NT2/D1 (cell line): ENCODE measurements around the gene HSPA9.

Experiments used
- DNase-seq: peaks from one replicate; pipeline ENCODE4 v3.0.0-alpha.2; 2011; ENCODE audit warnings: low read depth, low spot score
- H3K27me3 ChIP-seq: 2 replicates; pipeline ENCODE4 v1.6.0; 2011; ENCODE audit warnings: mild to moderate bottlenecking; ENCODE audit not compliant: insufficient read length, insufficient read depth
- H3K36me3 ChIP-seq: 2 replicates; pipeline ENCODE4 v1.6.1; 2011; ENCODE audit warnings: mild to moderate bottlenecking, low read length, mixed read lengths; ENCODE audit not compliant: insufficient read depth, insufficient read length
- H3K4me1 ChIP-seq: 2 replicates; pipeline ENCODE4 v1.5.1; 2011; ENCODE audit not compliant: insufficient read depth, insufficient read length
- H3K4me3 ChIP-seq: 2 replicates; pipeline ENCODE4 v1.5.1; 2011; ENCODE audit warnings: low read depth; ENCODE audit not compliant: insufficient read length
- H3K9ac ChIP-seq: 2 replicates; pipeline ENCODE4 v1.6.0; 2011; ENCODE audit warnings: low read depth; ENCODE audit not compliant: insufficient read length
- H3K9me3 ChIP-seq: 2 replicates; pipeline ENCODE4 v1.5.1; 2011; ENCODE audit warnings: mild to moderate bottlenecking, low read length; ENCODE audit not compliant: insufficient read depth
- SUZ12 ChIP-seq: IDR thresholded peaks from 2 replicates; pipeline ENCODE4 v1.6.1; 2011; ENCODE audit not compliant: insufficient read length, insufficient read depth; ENCODE audit errors: extremely low read depth
- YY1 ChIP-seq: IDR thresholded peaks from 2 replicates; pipeline ENCODE4 v1.6.1; 2011; ENCODE audit not compliant: insufficient read length, insufficient read depth
- ZNF274 ChIP-seq: IDR thresholded peaks from 2 replicates; pipeline ENCODE4 v1.6.1; 2011; ENCODE audit warnings: mild to moderate bottlenecking, low read depth, low read length

Gene HSPA9

DNA sequence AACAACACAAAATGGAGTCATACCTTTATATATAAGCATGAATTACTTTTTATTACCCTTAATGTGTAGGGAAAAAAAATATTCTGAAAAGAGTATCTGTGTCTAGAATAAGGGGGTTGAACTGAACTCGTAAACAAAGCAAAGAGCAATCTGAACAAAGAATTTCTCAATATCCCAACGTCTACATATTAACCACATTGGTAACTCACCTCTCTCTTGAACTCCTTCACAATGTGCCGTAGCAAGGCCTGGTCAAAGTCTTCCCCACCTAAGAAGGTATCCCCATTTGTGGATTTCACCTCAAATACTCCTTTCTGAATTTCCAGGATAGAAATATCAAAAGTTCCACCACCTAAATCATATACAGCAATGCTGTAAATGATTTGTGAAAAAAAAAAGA, 8.4 kb downstream of the HSPA9 start:
- H3K36me3 ChIP-seq = peaks cover 92% of the 10 kb centered on the region
- H3K4me3 ChIP-seq = no peak overlapping the region
- DNase-seq = no peak
- H3K4me1 ChIP-seq = no peaks in the 10 kb centered on the region
- no peak overlapping the region for H3K9ac ChIP-seq
- TF ChIP-seq SUZ12 (no peak), YY1 (no peak), ZNF274 (no peak)
- no peaks in the 10 kb centered on the region for H3K27me3 ChIP-seq
- H3K9me3 ChIP-seq = no peaks in the 10 kb centered on the region

DNA sequence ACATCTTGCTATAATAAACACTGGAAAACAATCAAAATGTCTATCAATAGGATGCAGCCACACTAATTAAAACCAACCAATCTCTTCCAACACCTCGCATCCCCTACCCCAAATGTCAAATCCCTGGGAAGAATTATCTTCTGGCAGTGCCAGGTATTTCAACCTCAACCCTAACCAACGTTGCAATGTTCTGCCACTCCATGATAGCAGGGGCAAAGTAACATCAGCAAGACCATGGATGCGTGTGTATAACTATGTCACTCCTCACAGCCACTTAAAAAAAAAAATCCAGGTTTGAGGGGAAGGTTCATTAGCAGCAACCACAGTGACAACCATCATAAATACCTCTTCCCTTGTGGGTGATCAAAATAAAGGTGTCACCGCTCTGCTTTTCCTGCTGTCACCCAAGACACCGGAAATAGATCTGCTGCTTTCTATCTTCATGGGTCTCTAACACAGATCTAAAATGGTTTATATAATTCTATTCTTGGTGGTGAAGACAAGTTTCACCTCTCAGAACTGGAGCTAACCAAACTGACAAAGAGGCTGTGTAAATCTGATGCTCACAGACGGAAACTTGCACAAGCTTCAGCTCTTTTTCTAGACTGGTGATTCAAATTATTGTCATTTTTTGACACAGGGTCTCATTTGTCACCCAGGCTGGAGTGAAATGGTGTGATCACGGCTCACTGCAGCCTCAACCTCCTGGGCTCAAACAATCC, 9.9 kb downstream of the HSPA9 start:
- DNase-seq = no peak
- H3K4me1 ChIP-seq = no peaks in the 10 kb centered on the region
- H3K9ac ChIP-seq = no peak overlapping the region
- H3K36me3 ChIP-seq = peaks cover 91% of the 10 kb centered on the region
- TF ChIP-seq YY1 (no peak), ZNF274 (no peak), SUZ12 (no peak)
- H3K27me3 ChIP-seq = no peaks in the 10 kb centered on the region
- no peak overlapping the region for H3K4me3 ChIP-seq
- no peaks in the 10 kb centered on the region for H3K9me3 ChIP-seq

DNA sequence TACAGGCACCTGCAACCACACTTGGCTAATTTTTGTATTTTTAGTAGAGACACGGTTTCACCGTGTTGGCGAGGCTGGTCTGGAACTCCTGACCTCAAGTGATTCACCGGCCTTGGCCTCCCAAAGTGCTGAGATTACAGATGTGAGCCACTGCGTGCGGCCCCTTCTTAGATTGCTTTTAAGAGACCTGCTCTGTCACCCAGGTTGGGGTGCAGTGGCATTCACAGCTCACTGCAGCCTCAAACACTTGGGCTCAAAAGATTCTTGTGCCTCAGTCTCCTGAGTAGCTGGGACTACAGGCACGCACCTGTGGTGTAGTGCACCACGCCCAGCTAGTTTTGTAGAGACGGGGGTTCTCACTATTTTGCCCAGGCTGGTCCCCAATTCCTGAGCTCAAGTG, 11.0 kb downstream of the HSPA9 start:
- Histone ChIP-seq H3K36me3 (peaks cover 91% of the 10 kb centered on the region), H3K4me3 (no peak overlapping the region), H3K4me1 (no peaks in the 10 kb centered on the region), H3K9me3 (no peaks in the 10 kb centered on the region), H3K9ac (no peak overlapping the region), H3K27me3 (no peaks in the 10 kb centered on the region)
- no peak for TF ChIP-seq ZNF274
- TF ChIP-seq YY1 = no peak
- no peak for TF ChIP-seq SUZ12
- DNase-seq = no peak

DNA sequence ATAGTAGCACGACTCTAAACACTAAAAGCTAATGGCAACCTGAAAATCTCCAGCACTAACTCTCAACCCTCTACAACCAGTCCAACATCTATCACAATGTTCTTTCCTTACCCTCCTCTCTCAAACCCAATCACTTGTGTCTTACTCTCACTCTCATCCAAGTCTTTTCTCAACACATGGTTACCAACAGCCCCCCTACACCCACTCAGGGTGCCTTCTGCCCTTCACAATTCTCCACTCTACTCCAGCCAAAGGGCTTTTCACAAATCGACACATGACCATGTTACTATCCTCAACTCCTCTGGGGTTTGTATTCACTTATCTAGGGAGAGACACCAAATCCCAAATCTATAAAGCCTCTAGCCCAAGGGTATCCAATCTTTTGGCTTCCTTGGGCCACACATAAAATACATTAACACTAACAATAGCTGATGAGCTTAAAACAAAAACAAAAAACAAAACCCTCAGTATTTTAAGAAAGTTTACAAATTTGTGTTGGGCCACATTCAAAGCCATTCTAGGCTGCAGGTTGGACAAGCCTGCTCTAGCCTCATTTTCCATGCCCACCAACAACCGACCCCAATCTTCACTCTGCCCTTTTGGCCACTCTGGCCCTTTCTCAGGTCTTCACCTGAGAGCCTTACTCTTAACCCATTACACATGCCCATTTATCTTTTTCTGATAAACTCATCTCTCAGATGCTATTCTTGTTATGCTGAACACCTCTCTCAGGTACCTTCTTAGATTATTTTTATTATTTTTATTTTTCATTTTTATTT, 11.7 kb downstream of the HSPA9 start:
- no peak overlapping the region for H3K9ac ChIP-seq
- no peaks in the 10 kb centered on the region for H3K4me1 ChIP-seq
- no peaks in the 10 kb centered on the region for H3K27me3 ChIP-seq
- peaks cover 92% of the 10 kb centered on the region for H3K36me3 ChIP-seq
- no peaks in the 10 kb centered on the region for H3K9me3 ChIP-seq
- no peak for TF ChIP-seq SUZ12
- no peak for TF ChIP-seq YY1
- no peak for TF ChIP-seq ZNF274
- DNase-seq = no peak
- H3K4me3 ChIP-seq = no peak overlapping the region

DNA sequence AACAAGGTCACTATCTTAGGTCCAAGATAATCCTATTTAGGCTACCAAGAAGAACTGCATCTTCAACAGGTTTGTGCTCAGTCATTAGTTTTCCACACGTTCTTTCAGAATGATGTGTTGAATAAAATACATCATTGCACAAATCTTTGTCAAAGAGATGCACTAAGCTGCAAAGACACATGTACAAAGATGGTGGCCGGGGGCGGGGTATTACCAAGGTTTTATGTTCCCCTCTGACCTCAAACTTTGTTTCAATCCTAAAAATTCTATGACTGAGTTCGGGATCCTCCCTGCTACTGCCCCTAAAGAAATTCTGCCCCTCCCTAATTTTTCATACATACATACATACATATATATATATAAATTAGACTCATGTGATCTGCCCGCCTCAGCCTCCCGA, 14.2 kb downstream of the HSPA9 start:
- TF ChIP-seq ZNF274 = no peak
- H3K27me3 ChIP-seq = no peaks in the 10 kb centered on the region
- H3K4me1 ChIP-seq = no peaks in the 10 kb centered on the region
- no peaks in the 10 kb centered on the region for H3K9me3 ChIP-seq
- peaks cover 93% of the 10 kb centered on the region for H3K36me3 ChIP-seq
- H3K9ac ChIP-seq = no peak overlapping the region
- DNase-seq = no peak
- no peak overlapping the region for H3K4me3 ChIP-seq

DNA sequence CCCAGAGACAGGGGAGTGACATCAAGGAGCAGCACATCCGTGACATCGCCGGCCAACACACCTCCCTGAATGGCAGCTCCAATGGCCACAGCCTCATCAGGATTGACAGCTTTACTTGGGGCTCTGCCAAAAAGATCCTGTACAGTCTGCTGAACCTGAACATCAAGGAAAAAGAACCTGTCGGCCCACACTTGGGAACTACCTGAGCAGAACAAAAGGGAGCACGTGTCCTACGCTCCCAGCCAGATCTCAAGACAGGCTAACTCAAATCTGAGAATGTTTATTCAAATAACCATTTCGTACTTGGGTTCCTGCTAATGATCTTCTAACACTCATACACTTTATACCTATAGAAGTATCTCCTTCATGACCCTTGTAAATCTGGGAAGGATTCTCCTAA, 15.3 kb downstream of the HSPA9 start:
- Histone ChIP-seq H3K9ac (no peak overlapping the region), H3K9me3 (no peaks in the 10 kb centered on the region), H3K27me3 (no peaks in the 10 kb centered on the region), H3K4me1 (no peaks in the 10 kb centered on the region), H3K36me3 (peaks cover 93% of the 10 kb centered on the region), H3K4me3 (no peak overlapping the region)
- DNase-seq = no peak
- TF ChIP-seq SUZ12 (no peak), ZNF274 (no peak), YY1 (no peak)

GRCh38 chr5:138557677-138558076, 17.5 kb downstream of the HSPA9 start:
- H3K36me3 ChIP-seq = peaks cover 86% of the 10 kb centered on the region
- no peak for DNase-seq
- H3K9ac ChIP-seq = no peak overlapping the region
- TF ChIP-seq YY1 = no peak
- TF ChIP-seq SUZ12 = no peak
- no peak for TF ChIP-seq ZNF274
- no peak overlapping the region for H3K4me3 ChIP-seq
- H3K9me3 ChIP-seq = no peaks in the 10 kb centered on the region
- no peaks in the 10 kb centered on the region for H3K4me1 ChIP-seq
- H3K27me3 ChIP-seq = no peaks in the 10 kb centered on the region
